Adipose tissue (tissue), 3 donors: Measurements from ENCODE around the gene NDUFV3. TPM values are rescaled to one million over a fixed set of nuclear protein-coding genes. Genes with fewer than 3 reads are reported as not detected.
"Not testable (repeated sequence)": the region's sequence is repeated elsewhere in the genome, so short reads cannot be mapped to it uniquely, and the experiment has no call there.

Experiments used
- H3K27ac ChIP-seq: one replicate; pipeline ENCODE4 v1.5.1; 2013; ENCODE audit warnings: low read depth, low read length
- WGBS, 3 donors: extraction: QIAGEN DNeasy Blood & Tissue Kit; methylation state at CpG; one replicate each; pipeline ENCODE4 v1.1.7; 2013; 5-methylcytosine and 5-hydroxymethylcytosine counted together
- polyA plus RNA-seq, 3 donors: library from polyadenylated mRNA; stranded (reverse); fragments of 200-250 nt; gene quantifications; one replicate each; pipeline ENCODE4 v1.2.3, GENCODE V29; 2013
- donor health status: healthy with polysubstance abuse.
- donor health status: Bipolar disorder and iron deficiency.
- donor health status: healthy.

The NDUFV3 gene
- polyA plus RNA-seq, 3 donors = 20.0 to 27.3 (median 24.0) TPM

GRCh38 chr21:42951193-42951592, 58.1 kb downstream of the NDUFV3 start:
- H3K27ac ChIP-seq = not testable (repeated sequence)

GRCh38 chr21:42956824-42957630, 63.9 kb downstream of the NDUFV3 start:
- H3K27ac ChIP-seq = no peak overlapping the region
- WGBS, 3 donors = 79 to 90% (median 90%) methylated on average over 13 of the region's 13 CpGs

More at GRCh38 chr21:42951193-42951592, 58.1 kb downstream of the NDUFV3 start:
- WGBS, 3 donors = 96 to 97% (median 96%) methylated on average over 9 of the region's 9 CpGs

GRCh38 chr21:42958122-42958521, 65.0 kb downstream of the NDUFV3 start:
- WGBS, 3 donors = 69 to 86% (median 81%) methylated on average over 6 of the region's 6 CpGs
- not testable (repeated sequence) for H3K27ac ChIP-seq

- WGBS, 3 donors = 84 to 90% (median 87%) methylated on average over 3 of the region's 3 CpGs
Observed at GRCh38 chr21:42959728-42960127, 66.6 kb downstream of the NDUFV3 start.

GRCh38 chr21:42962380-42963007, 69.4 kb downstream of the NDUFV3 start:
- H3K27ac ChIP-seq = no peak overlapping the region
- 69 to 88% (median 70%) methylated on average over 3 to 4 of the region's 6 CpGs for WGBS, 3 donors

More at GRCh38 chr21:42959728-42960127, 66.6 kb downstream of the NDUFV3 start:
- no peak overlapping the region for H3K27ac ChIP-seq

Other genes starting within 250 kb of the NDUFV3 start
- 10 to 100 TPM in 1 of 3 donors, 1 to 10 TPM in 2; 5.6 to 13.6 (median 6.2) TPM for gene PDE9A, start 239.7 kb upstream of the NDUFV3 start, polyA plus RNA-seq
- 10 to 100 TPM in 1 of 3 donors, 1 to 10 TPM in 2; 7.9 to 15.7 (median 9.1) TPM for gene WDR4, start 13.8 kb upstream of the NDUFV3 start, polyA plus RNA-seq
- under 1 TPM in 1 of 3 donors, not detected in 2; 0.06 TPM for gene ERVH48-1, start 32.3 kb downstream of the NDUFV3 start, polyA plus RNA-seq
- 1 to 10 TPM; 4.0 to 9.2 (median 7.6) TPM for gene PKNOX1, start 81.3 kb downstream of the NDUFV3 start, polyA plus RNA-seq
- gene CBS, start 182.5 kb downstream of the NDUFV3 start, polyA plus RNA-seq = 10 to 100 TPM; 19.6 to 43.0 (median 25.7) TPM
- 10 to 100 TPM; 20.0 to 73.5 (median 32.0) TPM for gene U2AF1, start 214.3 kb downstream of the NDUFV3 start, polyA plus RNA-seq